Islet precursor cell (in vitro differentiated cells): ENCODE data around the gene EDC3.

Experiments
- DNase-seq: peaks from one replicate; pipeline ENCODE4 v3.0.0-alpha.2; 2018

EDC3 gene

DNA sequence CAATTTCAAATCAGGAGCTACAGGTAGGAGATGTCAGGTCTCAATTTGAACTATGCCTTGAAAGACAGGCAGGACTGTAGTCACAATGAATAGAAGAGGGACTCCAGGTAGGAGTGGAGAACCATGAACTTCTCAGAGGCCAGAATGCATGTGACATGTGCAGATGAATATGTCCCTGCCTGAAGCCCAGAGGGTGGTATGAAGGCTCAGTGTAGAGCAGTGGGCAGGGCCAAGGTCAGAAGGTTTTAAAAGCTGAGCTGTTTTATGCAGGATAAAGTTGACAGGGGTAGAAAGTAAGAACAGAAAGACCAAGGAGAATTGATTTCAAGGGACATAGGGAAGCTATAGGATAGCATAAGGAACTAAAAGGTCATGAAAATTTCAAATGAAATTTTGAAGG is 49.3 kb downstream of the EDC3 start:
- no peak for DNase-seq

DNA sequence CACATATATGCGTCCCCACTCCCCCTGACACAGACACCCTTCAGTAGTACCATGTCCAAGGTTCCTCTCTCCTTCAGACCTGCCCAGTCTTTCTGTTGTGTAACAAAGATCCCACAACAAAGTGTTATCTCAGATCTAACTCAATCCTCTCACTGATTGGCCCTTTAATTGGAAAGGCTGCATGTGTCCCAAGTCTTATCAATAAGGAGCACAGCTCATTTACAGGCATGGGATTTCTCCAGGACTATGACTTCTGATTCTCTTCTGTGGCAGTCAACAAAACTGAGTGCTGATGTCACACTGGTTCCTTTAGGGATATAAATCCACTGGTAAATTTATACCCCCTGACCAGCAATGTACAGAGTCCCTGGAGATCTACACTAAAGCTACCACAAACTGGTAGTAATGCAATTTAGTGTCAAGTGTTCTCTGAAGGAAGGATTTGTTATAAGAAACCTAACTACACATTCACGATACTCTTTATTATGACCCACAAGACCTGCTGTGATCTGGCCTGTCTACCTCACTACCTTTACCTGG is 52.1 kb downstream of the EDC3 start:
- no peak for DNase-seq

DNA sequence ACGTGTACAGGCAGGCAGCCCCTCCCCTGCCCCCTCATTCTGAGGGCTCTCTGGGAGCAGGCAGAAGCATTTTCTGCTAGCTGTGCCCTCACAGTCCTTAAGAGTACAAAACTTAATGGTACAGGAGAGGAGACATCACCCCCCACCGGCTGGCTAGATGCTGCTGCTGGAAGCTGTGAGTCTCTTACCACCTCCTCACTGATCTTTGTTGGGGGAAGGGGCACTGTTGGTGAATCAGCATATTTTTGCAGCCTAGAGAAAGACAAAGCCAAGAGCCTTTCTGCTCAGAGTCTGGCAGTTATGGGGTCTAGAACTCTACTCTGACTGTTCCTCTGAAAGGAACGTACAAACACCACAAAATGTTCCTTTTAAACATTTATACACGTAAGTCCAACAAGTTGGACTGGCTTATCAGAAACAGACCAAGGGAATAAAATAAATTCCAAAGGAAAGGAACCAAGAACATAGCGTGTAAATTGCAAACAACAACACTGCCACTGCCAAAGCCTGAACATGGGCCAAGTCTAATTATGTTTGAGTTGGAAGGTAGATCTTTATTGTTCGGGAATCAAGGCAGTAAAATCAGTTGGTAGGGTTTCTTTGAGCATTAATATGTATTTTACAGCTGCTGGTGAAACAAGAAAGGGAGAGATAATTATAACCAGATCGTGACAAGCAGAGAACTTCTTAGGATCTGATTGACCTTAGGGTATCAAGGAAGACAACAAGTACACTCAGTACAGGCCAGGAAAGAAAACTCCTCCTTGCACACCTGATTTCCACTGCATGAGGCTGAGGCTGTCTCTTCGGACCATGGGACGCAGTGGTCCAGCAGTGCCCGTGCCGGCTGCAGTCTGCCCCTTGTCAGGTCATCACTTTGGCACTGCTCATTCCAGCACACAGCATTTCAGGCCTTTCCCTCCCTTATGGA is 52.8 kb downstream of the EDC3 start:
- peak; percentile 71 for DNase-seq

DNA sequence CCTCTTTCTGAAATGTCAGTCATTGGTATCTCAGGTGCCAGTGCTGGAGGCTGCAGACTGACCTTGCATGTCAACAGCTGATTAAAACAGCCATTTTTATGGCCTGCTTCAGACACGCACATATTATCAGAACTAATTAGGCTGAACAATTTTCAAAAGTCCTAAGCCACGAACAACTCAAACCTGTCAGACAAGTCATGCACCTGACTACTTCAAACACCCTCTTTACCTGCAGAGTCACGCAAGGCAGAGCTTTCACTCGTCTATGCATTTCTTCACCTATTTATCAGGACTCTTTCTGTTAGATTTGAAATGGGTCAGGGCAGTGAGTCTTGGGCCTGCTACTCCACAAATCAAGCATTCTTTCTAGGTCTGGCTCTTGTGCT is 53.5 kb downstream of the EDC3 start:
- DNase-seq = no peak

DNA sequence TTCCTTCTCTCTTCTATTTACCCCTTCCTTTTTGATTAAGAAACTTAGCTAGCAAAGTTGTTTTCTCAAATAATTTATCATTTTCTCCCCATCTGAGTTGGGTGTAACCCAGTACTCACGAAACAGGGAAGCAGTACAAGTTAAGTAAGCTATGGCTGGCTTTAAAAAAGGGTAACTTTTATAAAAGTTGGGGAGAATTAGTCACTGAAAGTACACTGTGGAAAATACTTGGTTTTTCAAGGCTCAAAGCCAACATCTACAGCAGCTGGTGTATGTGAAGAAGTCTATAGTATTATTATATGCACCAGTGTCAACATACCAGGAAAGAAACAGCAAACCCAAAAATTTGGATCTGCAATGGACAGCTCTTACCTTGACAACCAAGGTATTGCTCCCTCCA is 54.7 kb downstream of the EDC3 start:
- no peak for DNase-seq

DNA sequence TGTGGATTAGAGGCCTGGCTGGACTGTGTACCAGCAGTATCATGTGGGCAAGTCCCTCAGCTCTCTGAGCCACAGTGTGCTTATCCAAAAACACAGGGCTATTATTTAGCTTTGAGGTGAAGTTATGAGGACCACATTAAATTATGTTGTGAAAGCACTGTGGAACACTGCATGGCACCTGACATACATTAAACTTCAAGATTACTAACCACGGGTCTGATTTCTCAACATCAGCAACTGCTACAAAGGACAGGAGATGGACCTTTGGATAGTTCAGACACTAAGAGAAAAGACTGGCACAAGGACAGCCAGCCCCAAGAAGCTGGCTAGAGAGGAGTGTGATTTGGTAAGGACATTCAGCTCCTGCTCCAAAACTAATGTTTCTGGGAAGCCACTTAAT is 58.8 kb downstream of the EDC3 start:
- no peak for DNase-seq

DNA sequence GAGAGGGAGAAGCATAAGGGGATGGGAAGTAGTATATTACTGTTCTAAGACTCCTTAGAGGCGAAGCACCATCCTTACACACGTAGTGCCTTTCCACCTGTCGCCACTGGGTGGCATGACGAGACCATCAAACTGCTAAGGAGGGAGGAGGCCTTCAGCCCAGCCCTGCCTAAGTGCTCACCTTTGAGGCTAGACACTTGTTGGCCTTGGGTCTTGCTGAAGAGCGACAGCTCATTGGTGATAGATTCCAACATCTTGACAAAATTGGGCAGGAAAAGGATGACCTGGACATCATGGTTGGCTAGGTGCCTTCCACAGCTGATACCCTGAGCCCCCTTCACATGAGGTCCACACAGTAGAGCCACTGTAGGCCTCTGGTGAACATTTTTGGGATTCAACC is 60.6 kb downstream of the EDC3 start:
- peak; percentile 84 for DNase-seq

DNA sequence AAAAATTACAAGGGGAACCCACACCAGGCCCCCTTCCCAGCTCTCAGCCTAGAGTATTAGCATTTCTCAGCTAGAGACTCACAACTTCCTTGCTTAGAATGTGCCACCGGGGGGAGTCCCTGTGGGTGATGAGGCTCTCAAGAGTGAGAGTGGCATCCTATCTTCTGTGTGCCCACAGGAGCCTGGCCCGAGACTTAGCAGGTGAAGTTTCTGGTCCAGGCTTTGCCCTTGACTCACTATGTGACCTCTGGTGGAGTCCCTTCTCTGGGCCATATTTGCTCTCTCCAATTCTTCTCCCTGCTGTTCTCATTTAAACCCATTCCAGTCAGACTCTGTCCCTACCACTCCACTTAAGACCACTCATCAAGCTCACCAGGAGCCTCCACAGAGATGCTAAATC is 62.0 kb downstream of the EDC3 start:
- no peak for DNase-seq

DNA sequence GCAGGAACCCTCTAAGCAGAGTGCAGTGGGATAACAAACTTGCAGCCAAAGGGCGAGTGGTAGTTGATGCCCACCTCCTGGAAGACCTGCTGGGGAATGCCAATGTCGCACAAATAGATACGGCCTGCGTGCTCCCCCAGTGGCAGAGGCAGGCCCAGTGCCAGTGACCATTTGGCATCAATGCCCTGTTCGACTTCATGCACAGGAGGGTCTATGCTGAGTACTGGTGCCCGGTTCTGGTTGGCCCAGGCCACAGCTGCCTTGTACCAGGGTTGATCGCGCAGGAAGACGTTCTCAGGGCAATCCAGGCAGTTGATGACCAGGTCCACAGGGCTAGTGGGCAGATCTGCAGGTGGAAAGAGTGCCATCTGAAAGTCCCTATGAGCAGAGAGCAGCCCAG is 63.2 kb downstream of the EDC3 start:
- no peak for DNase-seq

DNA sequence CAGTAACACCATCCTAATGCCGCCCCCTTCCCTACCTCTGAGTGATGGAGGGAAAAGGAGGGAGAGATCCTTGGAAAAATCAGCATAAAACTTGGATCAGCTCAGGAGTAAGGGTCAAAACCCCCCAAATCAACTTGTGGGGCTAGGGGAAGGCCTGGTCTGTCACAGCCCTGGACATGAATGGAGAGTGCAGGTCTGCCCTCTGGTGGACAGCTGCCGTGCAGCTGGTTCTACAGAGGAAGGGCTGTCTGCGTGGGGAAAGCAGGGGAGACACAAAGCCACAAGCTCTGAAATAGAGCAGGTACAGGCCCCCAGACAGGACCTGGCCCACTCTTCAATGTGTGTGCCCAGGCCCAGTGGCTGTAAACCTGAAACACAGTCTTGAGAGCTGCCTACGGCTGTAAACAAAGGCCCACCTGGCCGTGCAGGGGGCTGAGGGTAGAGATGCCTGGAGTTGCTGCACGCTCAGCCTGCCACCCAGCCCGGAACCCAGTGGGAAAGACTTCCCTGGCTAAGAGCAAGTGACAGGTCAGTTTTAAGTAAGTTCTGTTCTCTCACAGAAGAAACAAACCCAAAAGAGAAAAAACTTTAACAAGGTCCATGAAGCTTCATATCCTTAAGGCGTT is 63.8 kb downstream of the EDC3 start:
- DNase-seq = peak; percentile 86

DNA sequence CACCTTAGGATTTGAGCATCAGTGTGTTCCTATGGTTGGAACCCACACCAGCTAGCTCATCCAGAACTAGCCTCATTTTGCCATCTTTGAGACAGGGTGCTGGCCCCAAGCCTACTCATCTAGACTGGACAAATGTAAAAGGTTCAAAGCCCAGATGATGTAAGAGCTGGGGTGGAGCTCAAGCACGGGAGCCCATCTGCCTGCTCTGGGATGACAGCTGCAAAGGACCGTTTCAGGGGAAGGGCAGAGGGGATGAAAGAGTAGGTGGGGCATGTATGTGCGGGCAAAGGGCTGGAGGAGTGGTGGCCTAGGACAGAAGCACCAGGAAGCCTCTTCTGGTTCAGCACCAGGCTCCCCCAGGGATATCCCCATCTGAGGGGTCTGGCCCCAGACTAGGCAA is 64.4 kb downstream of the EDC3 start:
- DNase-seq = no peak

DNA sequence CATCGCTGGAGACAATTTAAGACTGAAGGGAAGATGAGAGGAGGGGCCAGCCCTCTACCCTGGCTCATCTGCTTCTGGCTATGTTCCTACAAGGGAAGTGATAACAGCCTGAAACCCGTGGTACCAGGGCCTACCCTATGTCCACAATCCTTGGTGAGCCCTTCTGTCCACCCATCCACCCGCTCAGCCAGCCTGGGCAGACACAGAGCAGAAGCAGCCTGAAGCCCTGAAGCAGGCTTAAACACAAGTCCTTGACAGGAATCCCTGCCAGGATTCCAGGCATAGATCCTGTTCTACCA is 64.8 kb downstream of the EDC3 start:
- no peak for DNase-seq

DNA sequence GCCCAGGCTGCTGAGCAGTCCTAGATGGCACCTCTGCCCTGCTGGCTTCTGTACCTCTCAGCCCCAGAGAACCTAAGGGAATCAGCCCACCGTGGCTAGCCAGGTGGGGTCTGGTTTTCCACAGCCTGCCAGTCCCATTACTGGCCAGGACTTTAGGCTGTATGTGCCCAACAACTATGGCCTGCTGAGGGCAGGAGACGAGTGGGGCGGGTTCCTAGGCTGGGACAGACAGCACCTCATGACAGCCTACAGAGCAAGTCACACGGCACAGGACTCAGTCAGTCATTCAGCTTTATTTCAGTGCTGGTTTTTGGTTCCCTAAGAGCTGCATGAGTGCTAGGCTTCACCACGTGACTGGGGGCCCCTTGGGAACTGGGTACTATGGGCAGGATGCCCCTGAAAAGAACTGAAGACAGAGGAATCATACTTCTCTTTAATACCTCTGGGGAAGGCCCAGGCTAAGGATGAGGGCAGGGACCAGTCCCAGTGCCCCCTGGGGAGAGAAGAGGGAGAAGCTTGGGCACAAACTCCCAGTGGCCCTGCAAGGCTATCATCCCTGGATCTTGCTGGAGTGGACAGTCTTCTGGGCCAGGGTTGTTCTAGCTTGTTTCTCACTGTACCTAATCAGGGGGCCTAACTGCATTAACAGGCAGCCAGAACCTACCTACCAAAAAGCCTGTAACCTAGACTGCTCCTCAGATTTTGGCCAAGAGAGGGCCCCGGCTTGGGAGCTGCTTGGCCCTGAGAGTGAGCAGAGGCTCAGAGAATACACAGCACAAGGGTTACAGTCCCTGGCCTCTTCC is 65.3 kb downstream of the EDC3 start:
- no peak for DNase-seq

DNA sequence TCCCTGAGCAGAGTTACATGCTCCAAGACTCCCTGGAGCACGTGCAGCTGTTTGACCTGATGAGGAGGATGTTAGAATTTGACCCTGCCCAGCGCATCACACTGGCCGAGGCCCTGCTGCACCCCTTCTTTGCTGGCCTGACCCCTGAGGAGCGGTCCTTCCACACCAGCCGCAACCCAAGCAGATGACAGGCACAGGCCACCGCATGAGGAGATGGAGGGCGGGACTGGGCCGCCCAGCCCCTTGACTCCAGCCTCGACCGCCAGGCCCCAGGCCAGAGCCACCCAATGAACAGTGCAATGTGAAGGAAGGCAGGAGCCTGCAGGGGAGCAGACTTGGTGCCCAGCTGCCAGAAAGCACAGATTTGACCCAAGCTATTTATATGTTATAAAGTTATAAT is 66.1 kb downstream of the EDC3 start:
- DNase-seq = peak; percentile 44

DNA sequence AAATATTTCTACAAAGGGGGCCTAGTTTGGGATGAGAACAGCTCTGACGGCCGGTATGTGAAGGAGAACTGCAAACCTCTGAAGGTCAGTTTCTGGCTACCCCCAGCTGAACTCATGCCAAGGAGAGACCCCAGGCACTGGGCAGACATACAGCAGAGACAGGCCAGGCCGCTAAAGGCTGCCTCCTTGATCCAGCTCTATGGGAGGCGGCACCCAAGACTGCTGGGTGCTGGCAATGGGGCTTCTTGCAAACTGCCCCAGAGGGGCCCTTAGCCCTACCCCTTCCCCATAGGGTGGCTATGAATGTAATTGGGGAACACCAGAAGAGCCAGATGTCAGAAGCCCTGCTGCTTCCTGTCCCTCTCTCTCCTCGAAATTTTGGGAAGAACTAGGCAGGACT is 66.9 kb downstream of the EDC3 start:
- no peak for DNase-seq

DNA sequence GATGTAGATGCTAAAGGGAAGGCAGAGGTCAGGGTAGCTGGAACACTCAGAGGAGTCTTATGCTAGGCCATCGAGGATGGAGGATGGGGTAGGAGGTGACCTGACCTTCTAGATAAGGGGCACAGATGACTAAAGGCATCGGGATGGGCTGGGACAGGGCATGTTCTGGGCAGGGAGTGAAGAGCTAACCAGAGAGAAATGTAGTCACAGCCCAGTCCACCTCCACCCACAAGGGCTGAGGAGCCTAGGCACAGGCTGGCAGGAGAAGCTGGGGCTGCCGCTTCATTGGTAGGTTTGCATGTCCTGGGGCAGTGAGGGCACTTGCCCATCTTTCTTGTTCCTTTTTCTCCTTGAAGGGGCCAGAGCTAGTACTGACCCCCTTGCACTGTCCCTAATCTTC is 67.6 kb downstream of the EDC3 start:
- no peak for DNase-seq

DNA sequence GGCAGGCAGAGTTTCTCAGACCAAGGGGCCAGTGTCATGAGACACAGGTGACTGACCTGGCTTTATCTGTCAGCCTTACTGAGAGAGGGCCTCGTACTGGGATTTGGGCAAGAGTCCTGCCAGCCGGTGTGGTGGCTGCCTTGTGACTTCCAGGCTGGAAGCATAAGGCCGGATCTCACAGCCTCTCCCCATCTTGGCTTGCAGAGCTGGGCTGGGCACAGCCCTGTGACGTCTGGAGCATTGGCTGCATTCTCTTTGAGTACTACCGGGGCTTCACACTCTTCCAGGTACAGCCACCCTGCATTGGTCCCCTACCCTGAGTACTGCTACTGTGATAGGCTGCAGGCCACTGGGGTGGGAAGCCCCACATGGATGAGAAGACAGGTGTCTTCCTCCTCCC is 68.1 kb downstream of the EDC3 start:
- no peak for DNase-seq

DNA sequence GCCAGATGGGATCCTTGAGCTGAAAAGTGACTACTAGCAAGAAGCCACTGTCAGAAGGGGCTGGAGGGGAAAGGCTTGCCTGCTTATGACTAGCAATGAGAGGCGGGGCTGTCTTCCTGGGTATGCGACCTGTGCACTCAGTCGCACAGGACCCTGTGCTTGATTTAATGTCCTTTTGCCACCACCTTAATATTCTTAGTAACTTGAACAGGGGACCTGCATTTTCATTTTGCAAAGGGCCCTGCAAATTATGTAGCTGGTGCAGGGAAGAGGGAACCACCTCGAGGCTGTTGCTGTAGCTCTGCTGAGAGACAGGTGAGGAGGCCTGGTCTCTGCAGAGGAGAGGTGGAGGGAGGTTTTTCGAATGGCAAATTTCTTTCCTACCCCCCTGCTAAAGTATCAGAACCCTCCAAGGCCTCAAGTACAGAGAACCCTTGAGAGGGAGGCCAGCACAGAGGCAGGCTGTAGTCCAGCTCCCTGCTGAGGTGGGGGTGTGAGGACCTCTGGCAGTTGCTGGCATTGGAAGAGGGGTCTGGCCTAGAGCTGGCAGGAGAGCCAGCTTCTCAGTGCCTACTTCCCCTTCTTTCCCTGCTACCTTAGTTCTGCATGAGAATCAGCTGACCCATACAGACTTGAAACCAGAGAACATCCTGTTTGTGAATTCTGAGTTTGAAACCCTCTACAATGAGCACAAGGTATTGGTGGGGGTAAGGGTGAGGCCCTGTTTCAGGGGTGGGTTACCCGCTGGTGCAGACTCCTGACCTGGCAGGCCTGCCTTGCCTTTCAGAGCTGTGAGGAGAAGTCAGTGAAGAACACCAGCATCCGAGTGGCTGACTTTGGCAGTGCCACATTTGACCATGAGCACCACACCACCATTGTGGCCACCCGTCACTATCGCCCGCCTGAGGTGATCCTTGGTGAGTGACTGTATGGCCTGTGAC is 68.8 kb downstream of the EDC3 start:
- DNase-seq = no peak

DNA sequence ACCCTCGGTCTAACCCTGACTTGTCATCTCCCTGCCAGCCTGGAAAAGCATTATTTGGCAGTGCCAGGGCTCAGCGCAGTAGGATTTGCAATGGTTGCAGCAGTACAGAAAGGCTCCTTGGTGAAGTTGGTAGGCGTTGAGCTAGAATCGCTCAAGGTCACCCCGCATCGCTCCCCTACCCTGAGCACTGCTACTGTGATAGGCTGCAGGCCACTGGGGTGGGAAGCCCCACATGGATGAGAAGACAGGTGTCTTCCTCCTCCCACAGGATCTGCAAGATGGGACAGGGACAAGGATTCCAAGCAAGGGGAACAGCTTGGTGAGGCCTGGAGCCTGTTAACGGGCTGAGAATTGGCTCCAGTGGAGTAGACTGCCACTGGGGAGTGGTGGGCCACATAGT is 69.5 kb downstream of the EDC3 start:
- no peak for DNase-seq

DNA sequence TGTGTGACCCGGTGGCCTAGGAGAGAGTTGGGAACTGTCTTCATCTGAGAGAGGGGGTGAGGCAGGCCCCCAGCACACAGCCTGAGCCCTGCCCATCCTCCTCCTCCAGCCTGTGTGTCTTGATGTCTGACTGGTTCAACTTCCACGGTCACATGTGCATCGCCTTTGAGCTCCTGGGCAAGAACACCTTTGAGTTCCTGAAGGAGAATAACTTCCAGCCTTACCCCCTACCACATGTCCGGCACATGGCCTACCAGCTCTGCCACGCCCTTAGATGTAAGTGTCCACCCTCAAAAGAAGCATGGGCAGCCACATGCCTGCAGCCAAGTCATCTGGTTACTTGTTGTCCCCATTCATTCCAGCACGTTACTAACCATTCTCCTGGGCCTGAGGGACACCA is 70.1 kb downstream of the EDC3 start:
- DNase-seq = no peak

DNA sequence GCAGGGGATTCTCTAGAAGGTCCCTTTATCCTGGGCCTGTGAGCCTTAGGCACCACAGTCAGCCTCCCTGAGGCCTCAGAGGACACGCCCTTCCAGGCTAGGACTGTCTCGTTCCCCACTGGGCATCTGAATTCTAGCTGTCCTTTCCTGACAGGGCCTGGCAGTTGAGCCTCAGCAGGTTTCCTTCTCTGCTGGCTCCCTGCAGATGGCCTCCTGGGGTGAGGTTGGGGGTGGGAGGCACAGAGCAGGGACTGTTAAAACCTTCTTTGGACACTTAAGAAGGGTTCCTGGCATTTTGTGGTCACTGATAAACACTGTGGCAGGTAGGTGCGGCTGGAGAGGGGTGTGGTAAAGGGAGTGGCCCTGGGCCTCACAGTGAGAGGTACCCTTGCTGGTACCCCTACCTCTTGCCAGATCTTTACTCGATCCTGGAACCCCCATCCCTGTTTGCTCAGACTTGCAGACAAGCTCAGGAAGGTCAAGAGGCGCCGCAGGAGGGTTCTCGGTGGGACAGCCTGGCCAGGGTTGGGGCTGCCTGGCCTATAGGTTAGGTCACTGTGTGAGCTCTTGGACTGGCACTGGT is 71.7 kb downstream of the EDC3 start:
- no peak for DNase-seq

DNA sequence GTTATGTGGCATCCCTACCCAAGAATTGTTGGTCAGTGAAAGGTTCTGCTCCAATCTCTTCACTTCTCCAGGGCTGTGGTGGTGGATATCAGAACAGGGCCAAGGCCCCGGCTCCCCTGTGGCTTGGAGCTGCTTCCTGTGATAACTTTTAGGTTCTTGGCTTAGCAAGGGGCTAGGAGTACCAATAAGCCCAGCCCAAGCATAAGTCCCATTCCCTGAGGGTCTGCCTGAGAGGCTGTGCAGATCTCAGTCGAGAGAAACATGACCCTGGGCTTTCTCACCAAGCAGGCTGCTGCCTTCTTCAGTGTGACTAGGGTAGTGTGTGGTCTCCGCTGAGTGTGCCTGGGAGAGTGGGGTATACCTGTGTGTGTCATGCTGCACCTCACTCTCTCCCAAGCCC is 73.1 kb downstream of the EDC3 start:
- DNase-seq = no peak
